HG03159 (cell line): ENCODE data around the gene PACRG.
"Not testable (repeated sequence)": the region's sequence is repeated elsewhere in the genome, so short reads cannot be mapped to it uniquely, and the experiment has no call there.

Experiments
- ATAC-seq: cut with Tn5 transposase; IDR thresholded peaks from one replicate; pipeline ENCODE4 v1.9.1; 2021; ENCODE audit warnings: mild to moderate bottlenecking, moderate library complexity; ENCODE audit not compliant: unreplicated experiment

PACRG gene

DNA sequence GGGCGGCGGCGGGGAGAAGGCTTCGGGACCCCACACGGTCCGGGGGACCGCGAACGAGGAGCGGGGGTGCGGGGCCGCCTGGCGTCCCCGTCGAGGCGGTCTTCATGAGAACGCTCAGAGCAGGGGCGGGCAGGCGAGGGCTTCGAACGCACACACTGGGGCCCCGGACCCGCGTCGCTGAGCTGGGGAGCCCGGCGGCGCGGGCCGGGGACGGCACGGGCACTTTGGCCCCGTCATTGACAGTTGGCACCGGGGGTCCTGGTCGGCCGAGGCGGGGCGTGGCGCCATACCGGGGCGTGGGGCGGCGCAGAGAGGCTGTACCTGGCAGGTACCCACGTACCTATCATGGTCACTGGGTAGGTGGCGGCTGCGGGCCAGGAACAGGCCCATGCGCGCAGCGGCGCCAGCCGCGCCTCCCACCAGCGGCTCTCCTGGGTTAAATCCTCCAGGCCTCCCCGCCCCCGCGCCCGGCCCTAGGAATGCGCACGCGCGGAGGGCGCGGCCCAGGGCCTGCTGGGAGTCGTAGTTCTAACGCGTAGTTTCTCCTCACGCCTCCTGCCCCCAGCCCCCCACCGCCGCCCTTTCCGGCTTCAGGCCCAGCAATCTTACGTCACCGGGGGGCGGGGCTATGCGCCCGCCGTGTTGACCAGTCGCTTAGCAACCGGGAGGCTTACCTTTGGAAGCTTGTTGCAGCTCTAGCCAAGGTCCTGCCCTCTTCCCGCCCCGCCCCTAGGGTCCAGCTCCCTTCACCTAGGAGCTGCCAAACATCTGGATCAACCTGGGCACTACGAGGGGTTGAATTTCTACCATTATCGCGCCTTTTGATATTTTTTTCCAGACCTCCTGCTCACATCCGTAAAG is at the start of gene PACRG, which contains the start of gene PRKN:
Gene PACRG, plus strand, starts transcription at position 653 of the 861 bp plus-strand sequence.
Gene PRKN, minus strand, starts transcription at position 445 of the 861 bp plus-strand sequence.
- ATAC-seq: peak; percentile 96

DNA sequence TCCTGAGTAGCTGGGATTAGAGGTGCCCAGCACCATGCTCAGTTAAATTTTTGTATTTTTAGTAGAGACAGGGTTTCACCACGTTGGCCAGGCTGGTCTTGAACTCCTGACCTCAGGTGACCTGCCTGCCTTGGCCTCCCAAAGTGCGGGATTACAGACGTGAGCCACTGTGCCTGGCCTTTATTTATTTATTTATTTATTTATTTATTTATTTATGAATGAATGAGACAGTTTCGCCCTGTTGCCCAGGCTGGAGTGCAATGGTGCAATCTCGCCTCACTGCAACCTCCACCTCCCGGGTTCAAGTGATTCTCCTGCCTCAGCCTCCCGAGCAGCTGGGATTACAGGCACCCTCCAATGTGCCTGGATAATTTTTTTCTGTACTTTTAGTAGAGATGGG is 48.9 kb upstream of the PACRG start:
- not testable (repeated sequence) for ATAC-seq

DNA sequence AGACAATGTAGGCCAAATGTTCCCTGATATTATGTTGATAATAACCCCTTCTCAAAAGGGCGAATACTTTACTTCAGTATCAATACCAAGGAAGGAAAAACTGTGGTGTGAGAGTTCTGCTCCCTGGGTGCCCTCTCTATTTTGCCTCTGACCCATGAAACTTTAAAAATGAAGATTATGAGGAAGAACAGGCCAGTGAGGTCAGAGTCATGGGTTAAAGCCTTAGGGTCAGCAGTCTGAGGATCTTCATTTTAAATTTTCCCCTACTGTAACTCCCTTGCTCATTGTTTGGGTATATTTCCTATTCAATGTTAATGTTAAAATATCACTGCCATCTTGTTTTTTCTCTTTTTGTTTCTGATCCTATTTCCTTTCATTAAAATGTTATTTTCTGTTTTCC is 48.1 kb upstream of the PACRG start:
- ATAC-seq: no peak

DNA sequence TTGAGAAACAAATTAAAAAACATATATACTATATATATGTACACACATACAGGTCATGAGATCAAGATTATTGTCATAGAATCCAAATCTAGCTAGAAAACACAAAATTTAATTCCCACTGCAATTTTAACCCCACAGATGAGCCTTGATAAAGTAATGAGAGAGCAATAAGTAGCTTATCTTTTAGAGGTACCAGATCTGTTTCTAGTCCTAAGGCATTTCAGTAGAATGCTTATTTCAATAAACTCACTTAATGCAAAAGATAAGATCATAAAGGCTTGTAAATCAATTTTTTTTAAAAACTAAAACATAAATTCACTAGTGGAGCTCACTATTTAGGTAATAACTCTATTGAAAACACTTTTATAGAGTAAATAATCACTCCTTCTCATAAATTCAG is 47.4 kb upstream of the PACRG start:
- no peak for ATAC-seq

DNA sequence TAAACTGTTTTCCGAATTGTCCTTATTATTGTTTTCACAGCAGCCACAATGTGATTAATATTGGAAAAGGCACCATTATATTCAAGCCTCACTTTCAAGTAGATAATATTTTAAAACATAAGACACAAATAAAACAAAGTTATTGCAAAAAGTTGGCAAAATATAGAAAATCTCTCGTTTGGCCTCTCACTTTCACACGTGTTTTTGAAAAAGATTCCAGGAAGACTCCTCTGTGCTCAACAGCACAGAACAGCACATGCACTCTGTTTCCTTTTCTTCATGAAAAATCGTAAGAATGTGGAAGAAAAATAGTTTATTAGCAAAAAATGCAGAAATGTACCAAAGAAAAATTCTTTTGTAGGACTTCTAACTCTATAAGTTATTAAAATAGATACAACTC is 46.9 kb upstream of the PACRG start:
- ATAC-seq: no peak

DNA sequence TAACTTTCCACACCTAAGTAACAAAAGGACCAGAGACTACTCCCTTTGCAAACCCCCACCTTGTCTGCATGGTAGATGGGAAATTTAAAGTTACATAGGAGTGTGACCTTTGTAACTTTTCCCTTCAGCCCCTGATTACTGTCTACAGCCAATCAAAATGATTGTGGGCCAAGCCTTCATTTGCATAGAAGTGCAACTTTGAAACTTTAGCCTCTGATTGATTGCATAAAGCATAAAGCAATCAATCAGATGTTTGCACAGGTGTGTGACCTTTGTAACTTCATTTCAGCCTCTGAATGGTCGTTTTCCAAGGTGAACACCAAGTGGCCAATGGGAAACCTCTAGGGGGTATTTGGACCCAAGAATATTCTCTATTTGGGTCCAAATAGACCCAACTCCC is 46.3 kb upstream of the PACRG start:
- no peak for ATAC-seq

DNA sequence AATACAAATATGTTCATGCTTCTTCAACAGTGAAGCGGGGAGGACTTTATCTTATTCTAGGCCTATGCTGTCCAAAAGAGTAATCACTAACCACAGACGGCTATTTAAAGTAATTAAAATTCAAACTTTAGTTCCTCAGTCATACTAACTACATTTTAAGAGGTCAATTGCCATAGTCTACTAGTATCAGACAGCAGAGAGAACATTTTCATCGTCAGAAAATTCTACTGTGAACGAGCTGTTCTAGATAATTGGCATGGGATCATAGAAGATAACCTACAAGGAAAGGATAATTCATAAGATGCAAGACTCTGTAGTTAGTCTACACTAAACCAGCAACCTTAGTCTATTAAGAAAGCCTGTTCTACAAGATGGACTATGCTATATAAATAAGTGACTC is 44.6 kb upstream of the PACRG start:
- no peak for ATAC-seq

DNA sequence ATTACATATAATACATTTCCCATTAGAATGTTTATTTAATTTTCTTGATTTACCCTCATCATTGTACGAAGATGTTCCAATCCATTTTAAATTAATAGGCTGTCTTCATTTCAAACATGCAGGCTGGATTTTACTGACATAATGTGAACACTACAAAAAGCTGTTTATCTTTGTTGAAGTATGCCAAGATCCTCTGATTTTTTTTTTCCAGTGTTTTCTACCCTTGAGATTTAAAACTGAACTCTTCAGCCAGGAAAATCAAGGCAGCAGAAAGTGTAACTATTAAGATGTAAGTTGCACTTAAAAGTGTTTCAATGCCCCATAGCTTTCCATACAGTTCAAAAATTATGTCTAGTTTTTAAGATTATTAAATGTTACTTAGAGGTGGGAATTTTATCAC is 43.7 kb upstream of the PACRG start:
- no peak for ATAC-seq

DNA sequence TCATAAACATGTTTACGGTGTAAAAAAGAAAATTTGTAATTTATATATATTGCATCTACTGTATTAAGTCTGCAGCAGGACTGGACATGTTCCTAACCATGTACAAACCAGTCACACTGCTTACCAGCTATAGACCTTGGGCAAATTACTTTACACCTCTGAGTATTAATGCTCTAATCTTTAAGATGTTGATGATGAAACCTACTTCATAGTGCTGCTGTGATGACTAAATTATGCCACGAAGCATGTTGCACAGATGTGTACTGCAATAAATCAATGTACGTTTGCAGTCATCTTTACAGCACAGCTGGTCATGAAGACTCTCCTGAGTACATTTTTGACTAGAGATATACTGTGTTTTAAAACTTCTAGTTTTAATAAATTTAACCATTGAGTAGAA is 42.8 kb upstream of the PACRG start:
- no peak for ATAC-seq

DNA sequence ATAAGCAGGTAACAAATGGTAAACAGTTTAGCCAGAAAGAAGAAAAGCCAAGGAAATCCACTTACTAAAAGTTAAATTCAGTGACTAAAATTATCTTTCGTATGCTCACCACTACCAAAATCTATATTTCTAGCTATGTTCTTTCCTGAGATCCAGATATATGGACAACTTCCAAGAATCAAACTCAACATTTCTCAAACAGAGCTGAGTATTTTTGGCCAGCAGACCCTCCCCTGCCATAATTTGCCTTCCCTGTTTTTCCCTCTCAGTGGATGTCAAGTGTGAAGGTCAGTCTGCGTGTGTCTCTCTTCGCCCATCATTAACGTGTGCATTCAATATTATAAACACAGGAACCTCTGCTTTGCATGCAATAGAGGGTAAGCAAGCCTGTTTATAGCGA is 42.2 kb upstream of the PACRG start:
- ATAC-seq: no peak

DNA sequence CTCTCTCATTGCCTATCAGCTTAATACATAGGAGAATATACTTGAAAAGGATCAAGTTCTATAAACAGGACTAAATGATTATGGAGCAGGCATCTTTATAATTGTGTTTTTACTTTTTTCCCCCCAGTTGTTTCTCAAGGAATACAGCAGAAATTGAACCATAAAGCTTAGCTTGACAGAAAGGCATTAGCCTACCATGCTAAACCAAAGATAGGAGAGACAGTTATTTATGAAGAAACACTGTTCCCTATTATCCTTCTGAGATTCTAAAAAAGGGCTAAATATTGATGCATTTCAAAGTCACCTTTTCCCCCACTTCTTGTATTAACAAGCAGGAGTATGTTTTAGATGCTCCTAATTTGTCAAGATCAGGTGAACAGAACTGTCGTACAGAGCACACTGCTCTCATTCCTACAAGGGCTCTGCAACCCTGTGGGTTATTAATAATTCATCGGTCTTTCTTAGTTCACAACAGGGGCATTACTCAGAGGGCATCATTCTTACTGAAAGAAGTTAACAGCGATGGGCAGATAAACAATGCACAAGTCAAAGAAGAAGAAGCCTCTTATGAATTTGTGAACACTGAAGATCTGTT is 38.9 kb upstream of the PACRG start:
- ATAC-seq: no peak

DNA sequence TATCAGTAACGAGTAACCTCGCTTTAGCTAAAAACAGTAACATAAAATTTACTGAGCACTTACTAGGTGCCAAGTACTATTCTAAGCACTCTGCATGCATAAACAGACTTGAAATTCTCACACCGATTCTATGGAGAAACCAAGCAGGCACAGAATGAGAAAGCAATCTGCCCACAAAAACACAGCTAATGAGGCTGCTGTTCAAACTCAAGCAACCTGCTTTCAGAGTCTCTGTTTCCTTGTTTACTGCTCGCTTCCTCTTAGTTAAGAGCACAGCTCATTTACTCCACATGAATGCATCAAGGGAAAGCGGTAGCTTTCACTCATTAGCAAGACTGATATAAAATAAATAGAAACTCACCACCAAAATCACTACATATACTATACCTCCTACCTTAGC is 37.6 kb upstream of the PACRG start:
- no peak for ATAC-seq

DNA sequence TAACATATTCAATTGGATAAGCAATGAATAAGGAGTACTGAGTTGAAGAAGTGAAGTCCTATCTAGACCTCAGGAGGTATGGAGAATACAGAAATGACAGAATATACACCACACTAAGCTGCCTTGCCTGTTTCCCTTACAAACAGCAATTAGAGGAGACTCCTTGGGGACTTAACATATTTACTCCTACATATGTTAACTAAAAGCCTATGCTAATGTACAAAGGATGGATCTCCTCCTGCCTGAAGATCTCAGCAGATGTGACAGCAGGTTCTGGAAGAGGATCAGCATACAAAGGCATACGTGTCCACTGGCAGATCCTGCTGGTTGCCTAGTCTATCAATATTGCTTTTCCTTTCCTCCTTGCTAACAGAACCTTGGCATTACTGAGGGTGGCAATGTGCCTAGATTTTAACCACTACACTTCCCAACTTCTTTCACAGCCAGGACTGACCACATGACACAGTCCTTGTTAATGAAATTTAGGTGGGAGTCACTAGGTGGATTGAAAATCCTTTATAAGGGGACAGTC is 29.8 kb upstream of the PACRG start:
- no peak for ATAC-seq

DNA sequence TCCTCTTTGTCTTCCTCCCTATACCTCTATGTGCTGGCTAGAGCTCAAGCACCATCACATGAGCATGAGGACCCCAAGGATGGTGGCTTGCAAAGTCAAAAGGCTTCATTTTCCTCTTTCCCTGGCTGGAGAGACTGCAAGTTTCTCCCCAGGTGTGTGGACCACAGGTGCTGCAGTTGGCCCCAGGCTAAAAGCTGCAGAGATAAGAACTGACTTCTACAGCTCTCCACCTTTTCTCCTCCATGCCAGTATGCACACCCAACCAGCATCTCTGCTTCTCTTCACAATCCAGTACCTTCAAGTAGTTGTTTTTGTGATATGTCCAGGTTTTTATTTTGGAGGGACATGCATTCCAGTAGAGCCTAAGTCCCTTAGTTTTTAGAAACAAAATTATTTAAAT is 29.3 kb upstream of the PACRG start:
- ATAC-seq: no peak

DNA sequence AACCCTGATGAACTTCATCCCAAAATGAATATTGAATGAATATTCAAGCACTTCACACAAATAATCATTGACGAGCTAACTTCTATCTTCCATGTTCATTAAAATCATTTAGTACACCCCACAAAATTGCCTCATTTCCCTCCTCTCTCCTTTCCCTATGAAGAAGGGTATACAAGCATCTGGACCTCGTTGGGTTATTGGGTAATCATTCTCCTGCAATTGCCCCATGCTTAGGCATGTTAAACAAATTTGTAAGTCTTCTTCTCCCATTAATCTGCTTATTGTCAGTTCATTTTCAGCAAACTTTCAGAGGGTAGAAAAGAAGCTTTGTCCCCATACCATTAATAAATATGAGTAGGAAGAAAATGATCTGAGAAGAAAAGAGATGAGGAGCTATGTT is 27.8 kb upstream of the PACRG start:
- no peak for ATAC-seq

DNA sequence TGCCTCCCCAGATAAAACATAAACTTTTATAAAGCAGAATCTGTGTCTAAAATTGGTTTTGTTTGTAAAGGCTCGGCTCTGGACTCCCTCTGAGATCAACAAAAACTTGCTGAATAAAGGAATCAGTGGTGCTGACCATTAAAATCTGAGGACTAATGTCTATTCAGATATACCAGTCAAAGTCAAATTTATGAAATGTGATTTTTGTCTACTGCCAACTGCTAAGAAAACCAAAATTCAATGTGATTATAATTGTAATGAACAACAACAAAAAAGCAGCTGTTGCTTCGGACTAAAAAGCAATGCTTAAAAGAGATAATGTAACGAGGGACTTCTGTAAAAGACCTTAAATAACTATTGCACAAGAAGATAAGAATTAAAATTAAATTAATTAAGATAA is 26.8 kb upstream of the PACRG start:
- ATAC-seq: no peak

DNA sequence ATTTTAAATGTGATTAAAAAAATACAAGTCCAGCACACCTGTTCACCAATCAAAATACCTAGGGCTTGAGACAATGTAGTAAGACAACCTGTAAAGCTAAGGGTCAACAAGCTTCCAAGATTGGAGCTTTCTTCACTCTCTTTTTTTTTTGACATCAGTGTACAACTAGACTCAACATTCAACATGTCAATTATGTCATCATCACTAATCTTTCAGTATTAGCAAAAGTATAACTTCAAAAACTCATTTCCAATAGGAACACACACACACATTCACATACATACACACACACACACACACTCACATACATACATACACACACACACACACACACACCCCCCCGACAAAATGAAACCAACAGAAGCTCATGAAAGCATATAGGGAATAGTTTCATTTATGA is 26.2 kb upstream of the PACRG start:
- no peak for ATAC-seq

DNA sequence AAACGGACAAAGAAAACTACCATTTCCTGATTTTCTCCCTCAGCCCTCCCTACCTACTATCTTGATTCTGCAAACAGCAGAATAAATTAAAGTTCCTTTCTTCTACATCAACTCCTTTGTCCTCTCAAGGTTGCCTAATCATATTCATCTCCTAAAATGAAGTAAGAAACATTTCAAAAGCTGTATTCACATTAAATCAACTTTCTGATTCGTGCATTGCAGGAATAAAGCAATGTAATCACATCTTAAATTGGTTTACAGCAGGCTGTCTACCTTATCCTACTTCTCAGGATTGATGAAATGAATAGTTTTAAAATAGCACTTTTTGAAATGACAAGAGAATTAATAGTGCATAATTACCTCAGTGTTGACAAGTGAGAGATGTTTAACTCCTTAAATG is 25.3 kb upstream of the PACRG start:
- no peak for ATAC-seq

DNA sequence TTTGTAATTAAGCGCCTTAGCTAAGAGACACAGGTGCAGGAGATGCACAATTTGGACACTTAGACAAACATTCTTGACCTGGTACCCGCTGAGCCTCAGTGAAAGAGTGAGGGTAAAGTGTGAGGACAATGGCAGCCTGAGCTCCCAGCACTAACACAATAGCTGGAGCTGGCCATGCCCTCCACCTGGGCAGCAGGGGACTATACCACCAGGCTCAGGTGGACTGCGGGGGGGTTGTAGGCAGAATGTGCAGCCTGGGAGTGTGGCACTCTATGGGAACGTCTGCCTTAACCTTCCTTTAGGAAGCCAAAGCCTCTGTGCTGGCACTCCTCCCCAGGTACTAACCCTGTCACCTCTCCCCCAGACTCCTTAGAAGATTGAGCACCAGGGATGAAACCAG is 23.8 kb upstream of the PACRG start:
- no peak for ATAC-seq

DNA sequence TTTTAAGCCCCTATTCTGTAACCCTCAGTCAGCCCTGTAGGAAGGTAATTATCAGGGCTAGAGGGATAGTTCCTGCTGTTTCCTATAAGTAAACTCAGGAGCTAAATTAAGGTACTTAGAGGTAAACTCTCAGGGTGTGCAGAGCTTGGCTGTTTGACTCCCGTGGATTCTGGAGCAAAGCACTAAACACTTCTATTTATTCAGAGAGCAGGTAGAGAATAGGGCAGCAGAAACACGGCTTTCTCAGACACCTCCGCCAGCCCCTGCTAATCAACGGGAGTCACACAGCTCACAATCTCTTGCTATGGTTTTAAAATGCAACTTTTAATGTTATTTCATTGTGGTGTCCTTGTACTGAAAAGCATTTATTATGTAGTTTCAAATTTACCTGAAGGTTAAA is 22.0 kb upstream of the PACRG start:
- no peak for ATAC-seq

DNA sequence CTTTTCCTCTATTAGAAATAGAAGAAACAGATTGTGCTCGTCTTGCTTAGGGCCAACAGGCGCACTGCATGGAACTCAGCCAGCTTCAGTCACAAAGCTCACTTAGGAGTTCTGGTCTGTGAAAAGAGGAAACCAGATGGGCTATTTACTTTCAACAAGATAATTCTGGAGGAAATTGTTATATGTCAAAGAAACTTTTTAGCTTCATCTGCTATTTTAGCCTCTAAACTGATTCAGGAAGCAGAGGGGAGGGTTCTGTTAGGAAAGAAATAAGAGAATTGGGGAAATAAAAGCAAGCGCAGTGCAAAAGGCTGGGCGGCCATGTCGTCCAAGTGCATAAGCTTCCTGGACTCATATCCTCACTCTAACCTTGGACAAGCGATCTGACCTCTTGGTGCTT is 21.5 kb upstream of the PACRG start:
- ATAC-seq: no peak

DNA sequence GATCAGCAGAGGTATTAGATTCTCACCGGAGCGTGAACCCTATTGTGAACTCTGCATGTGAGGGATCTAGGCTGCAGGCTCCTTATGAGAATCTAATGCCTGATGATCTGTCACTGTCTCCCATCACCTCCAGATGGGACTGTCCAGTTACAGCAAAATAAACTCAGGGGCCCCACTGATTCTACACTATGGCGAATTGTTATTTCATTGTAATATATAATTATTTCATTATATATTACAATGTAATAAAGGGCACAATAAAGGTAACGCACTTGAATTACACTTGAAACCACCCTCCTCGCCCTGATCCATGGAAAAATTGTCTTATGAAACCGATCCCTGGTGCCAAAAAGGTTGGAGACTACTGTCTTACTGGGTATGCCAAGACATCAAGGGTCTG is 18.8 kb upstream of the PACRG start:
- no peak for ATAC-seq
